ENCODE results near the gene SKP2.

Gene SKP2

DNA sequence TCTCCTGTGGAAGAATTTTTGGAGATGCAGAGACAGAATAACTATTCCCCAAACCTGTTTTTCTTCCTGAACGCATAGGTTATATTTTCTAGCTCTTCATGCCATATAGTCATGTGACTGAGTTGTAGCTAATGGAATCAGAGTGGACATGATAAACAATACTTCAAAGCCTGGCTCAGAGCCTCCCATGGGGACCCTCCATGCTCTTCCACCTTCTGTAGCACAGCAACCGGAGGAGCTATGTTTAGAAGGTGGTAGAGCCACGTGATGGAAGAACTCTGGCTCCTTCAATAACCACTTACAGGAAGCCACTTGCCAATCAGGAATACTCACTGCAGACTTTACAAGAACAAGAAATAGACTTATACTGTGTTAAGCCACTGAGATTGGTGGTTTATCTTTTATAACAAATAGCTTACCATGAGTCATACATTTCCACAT, 50.6 kb downstream of the SKP2 start:
- TF ChIP-seq, protein P1, sequence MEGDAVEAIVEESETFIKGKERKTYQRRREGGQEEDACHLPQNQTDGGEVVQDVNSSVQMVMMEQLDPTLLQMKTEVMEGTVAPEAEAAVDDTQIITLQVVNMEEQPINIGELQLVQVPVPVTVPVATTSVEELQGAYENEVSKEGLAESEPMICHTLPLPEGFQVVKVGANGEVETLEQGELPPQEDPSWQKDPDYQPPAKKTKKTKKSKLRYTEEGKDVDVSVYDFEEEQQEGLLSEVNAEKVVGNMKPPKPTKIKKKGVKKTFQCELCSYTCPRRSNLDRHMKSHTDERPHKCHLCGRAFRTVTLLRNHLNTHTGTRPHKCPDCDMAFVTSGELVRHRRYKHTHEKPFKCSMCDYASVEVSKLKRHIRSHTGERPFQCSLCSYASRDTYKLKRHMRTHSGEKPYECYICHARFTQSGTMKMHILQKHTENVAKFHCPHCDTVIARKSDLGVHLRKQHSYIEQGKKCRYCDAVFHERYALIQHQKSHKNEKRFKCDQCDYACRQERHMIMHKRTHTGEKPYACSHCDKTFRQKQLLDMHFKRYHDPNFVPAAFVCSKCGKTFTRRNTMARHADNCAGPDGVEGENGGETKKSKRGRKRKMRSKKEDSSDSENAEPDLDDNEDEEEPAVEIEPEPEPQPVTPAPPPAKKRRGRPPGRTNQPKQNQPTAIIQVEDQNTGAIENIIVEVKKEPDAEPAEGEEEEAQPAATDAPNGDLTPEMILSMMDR (conservative IDR thresholded peaks at IDR 0.05), result no peak
- H3K27ac ChIP-seq, result no peak overlapping the region

DNA sequence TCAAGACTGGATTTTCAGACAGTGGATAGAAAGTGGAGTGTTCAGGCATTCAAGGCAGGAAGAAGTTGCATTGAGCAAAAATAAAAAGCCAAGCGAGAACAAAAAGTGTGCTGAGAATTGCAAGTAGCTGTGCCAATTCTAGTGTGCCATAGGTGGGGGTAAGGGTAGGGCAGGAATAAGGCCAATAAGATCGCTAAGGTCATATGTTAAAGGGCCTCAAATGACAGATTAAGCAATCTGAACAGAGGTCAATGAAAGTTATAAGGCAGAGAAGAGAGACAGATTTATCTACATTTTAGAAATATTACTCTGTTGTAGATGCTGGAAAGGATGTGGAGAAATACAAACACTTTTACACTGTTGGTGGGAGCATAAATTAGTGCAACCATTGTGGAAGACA, 53.4 kb downstream of the SKP2 start:
- H3K27ac ChIP-seq, result no peak overlapping the region
- TF ChIP-seq, protein P1 (conservative IDR thresholded peaks at IDR 0.05), result no peak

DNA sequence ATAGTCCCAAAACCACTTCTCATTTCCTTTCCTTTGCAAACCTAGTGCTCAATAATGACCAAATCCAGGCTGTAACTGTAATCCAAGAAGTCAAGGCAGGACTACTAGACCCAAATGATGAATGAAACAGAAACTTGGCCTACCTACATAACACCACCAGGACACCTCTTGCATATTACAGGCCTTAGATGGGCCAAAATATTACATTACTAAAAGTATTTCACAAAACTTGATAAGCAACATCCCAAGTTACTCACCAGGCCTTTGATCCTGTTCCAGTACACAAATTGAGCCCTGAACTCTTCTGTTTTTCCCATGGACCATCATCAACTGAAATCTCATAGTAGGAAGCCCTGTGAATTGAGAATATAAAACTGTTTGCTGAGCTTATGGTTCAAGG, 55.0 kb downstream of the SKP2 start:
- H3K27ac ChIP-seq, result no peak overlapping the region
- TF ChIP-seq, protein P1 (conservative IDR thresholded peaks at IDR 0.05), result no peak

DNA sequence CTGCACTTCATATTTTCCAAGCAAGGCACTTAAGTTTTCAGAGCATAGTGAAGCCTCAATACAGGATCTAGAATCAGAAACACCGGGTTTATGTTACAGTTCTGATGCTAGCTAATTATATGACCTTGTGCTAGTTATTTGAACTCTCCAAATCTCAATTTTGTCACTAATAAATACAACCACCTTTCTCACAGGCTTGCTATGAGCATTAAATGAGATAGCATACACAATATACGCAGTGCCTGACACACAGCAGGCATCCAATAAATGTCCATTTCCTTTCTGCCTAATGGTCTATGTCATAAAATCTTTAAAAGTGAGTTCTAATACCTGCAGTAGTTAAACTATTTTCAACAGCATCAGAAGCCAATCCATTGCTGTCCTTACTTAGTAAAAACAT, 56.9 kb downstream of the SKP2 start:
- TF ChIP-seq, protein P1 (conservative IDR thresholded peaks at IDR 0.05), result no peak
- H3K27ac ChIP-seq, result no peak overlapping the region

DNA sequence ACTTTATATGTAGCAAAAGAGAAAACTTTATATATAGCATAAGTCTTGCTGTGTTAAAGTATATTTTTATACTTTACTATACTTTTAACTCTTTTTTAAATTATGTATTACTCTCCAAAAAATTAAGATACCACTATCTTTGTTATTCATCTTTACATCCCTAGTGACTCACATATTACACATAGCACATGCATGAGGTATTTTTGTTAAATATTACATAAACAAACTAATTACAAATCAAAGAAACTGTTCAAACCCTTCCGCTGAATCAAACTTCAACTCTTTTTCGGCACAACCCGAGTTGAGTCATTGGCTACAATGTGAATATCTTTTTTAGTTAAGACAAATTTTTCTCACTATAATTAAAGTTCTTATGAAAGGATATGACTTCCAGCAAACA, 57.8 kb downstream of the SKP2 start:
- H3K27ac ChIP-seq, result no peak overlapping the region
- TF ChIP-seq, protein P1 (conservative IDR thresholded peaks at IDR 0.05), result no peak

DNA sequence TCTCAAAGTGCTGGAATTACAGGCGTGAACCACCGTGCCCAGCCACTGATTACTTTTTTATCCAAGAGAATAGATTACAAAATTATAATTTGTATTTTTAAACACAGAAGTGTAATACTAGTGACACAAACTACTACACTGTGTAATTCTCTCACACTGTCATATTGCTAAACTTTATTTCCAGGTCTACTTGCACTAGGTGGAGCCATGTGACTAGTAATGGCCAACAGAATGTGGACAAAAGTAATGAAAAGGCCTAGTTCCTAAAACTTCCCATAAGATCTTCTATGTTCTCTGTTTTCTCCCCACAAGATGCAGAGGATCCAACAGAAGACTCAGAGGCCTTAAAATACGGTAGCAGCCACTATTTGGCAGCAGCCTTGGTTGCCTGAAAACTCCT, 62.5 kb downstream of the SKP2 start:
- H3K27ac ChIP-seq, result no peak overlapping the region
- TF ChIP-seq, protein P1 (conservative IDR thresholded peaks at IDR 0.05), result peak; percentile 52

DNA sequence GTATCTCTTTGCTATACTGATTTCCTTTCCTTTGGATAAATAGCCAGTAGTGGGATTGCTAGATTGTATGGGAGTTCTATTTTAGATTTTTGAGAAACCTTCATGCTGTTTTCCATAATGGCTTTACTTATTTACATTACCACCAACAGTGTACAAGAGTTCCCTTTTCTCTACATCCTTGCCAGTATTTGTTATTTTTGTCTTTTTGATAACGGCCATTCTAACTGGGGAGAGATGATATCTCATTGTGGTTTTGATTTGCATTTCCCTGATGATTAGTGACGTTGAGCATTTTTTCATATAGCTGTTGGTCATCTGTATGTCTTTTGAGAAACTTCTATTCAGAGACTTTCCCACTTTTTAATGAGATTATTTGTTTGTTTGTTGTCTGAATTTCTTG, 64.0 kb downstream of the SKP2 start:
- no peak overlapping the region for H3K27ac ChIP-seq
- TF ChIP-seq, protein P1 (conservative IDR thresholded peaks at IDR 0.05), result no peak

DNA sequence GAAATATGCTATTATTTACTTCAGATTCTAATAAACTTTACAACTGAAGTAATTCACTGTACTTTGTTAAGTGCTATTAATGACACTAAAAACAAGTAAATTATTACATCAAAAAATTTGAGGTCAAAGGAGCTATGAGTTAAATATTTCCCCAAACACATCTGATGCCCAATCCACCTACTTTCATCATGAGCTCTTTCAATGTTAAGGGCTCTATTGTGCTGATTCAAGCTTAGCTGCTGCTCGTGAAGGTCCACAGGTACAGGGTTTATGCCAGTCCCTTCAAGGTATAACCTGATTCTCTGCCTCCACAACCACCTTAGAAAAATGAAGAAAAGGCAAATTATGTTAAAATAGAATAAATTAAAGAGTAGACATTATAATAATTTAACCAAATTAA, 65.7 kb downstream of the SKP2 start:
- H3K27ac ChIP-seq, result no peak overlapping the region
- TF ChIP-seq, protein P1 (conservative IDR thresholded peaks at IDR 0.05), result no peak
